ENCODE results near the gene HTT.

Gene HTT

GRCh38 chr4:3074078-3074845 is at the start of gene HTT, which contains the start of gene HTT-AS:
HTT (plus strand) TSS chr4:3074681; CDS start chr4:3074826, 145 bp downstream.
HTT-AS (minus strand) TSS chr4:3074538.
- DNase-seq: peak; percentile 78

- DNase-seq: no peak
Observed at GRCh38 chr4:3025881-3026280, 48.6 kb upstream of the HTT start.

- DNase-seq: no peak
Observed at GRCh38 chr4:3026540-3026939, 47.9 kb upstream of the HTT start.

GRCh38 chr4:3029464-3029863 is 45.0 kb upstream of the HTT start:
- DNase-seq: no peak

- no peak for DNase-seq
Observed at GRCh38 chr4:3030566-3031356, 43.7 kb upstream of the HTT start.

GRCh38 chr4:3031357-3032082 is 43.0 kb upstream of the HTT start:
- DNase-seq: no peak

- DNase-seq: no peak
Observed at GRCh38 chr4:3034231-3034630, 40.2 kb upstream of the HTT start.

- no peak for DNase-seq
Observed at GRCh38 chr4:3035249-3035648, 39.2 kb upstream of the HTT start.

GRCh38 chr4:3035674-3036073 is 38.8 kb upstream of the HTT start:
- no peak for DNase-seq

- DNase-seq: no peak
Observed at GRCh38 chr4:3036131-3036952, 38.1 kb upstream of the HTT start.

- peak; percentile 55 for DNase-seq
Observed at GRCh38 chr4:3037957-3038461, 36.5 kb upstream of the HTT start.

GRCh38 chr4:3039706-3040366 is 34.6 kb upstream of the HTT start:
- DNase-seq: no peak

- DNase-seq: no peak
Observed at GRCh38 chr4:3040452-3041191, 33.9 kb upstream of the HTT start.

- no peak for DNase-seq
Observed at GRCh38 chr4:3041192-3042142, 33.0 kb upstream of the HTT start.

- no peak for DNase-seq
Observed at GRCh38 chr4:3042226-3042625, 32.3 kb upstream of the HTT start.

- DNase-seq: no peak
Observed at GRCh38 chr4:3043282-3044020, 31.0 kb upstream of the HTT start.

- no peak for DNase-seq
Observed at GRCh38 chr4:3044870-3045819, 29.3 kb upstream of the HTT start.

- no peak for DNase-seq
Observed at GRCh38 chr4:3046162-3046561, 28.3 kb upstream of the HTT start.

Measured in NCI-H1105 (cell line).